Ectodermal cell (in vitro differentiated cells): ENCODE data around the gene TNFRSF25. TPM values are rescaled to one million over a fixed set of nuclear protein-coding genes. Genes with fewer than 3 reads are reported as not detected.

Experiments used
- H3K27ac ChIP-seq: 2 replicates; pipeline ENCODE4 v1.7.0; 2013; ENCODE audit warnings: mild to moderate bottlenecking, low read depth, low read length; ENCODE audit not compliant: insufficient read depth, poor library complexity, severe bottlenecking
- H3K27me3 ChIP-seq: 2 replicates; pipeline ENCODE4 v1.7.0; 2013; ENCODE audit warnings: mild to moderate bottlenecking, low read length; ENCODE audit not compliant: insufficient read depth, control insufficient read depth, poor library complexity, severe bottlenecking
- H3K36me3 ChIP-seq: one replicate; pipeline ENCODE4 v1.7.0; 2013; ENCODE audit warnings: low read length; ENCODE audit not compliant: control insufficient read depth, insufficient read depth
- H3K4me1 ChIP-seq: one replicate; pipeline ENCODE4 v1.7.0; 2013; ENCODE audit warnings: low read length; ENCODE audit not compliant: control insufficient read depth, insufficient read depth
- H3K4me3 ChIP-seq: 2 replicates; pipeline ENCODE4 v1.7.0; 2013; ENCODE audit warnings: low read depth, low read length, control low read depth; ENCODE audit not compliant: insufficient read depth
- H3K9me3 ChIP-seq: 2 replicates; pipeline ENCODE4 v1.7.0; 2013; ENCODE audit warnings: mild to moderate bottlenecking, low read length, moderate library complexity; ENCODE audit not compliant: control insufficient read depth
- WGBS, 2 experiments: methylation state at CpG; one replicate each; pipeline ENCODE4 v1.1.7; 2013; ENCODE audit warnings: missing lambda C conversion rate in 2 of 2; 5-methylcytosine and 5-hydroxymethylcytosine counted together
- polyA plus RNA-seq, 4 experiments: library from polyadenylated mRNA; stranded (reverse); fragments of 50-300 nt; gene quantifications; one replicate each; pipeline ENCODE4 v1.2.3, GENCODE V29; 2013

TNFRSF25 gene, protein sequence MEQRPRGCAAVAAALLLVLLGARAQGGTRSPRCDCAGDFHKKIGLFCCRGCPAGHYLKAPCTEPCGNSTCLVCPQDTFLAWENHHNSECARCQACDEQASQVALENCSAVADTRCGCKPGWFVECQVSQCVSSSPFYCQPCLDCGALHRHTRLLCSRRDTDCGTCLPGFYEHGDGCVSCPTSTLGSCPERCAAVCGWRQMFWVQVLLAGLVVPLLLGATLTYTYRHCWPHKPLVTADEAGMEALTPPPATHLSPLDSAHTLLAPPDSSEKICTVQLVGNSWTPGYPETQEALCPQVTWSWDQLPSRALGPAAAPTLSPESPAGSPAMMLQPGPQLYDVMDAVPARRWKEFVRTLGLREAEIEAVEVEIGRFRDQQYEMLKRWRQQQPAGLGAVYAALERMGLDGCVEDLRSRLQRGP
- 19.9 TPM for polyA plus RNA-seq (2013, experiment 1 of 4)
- polyA plus RNA-seq (2013, experiment 2 of 4): 18.6 TPM
- polyA plus RNA-seq (2013, experiment 3 of 4): 21.4 TPM
- polyA plus RNA-seq (2013, experiment 4 of 4): 28.5 TPM

DNA sequence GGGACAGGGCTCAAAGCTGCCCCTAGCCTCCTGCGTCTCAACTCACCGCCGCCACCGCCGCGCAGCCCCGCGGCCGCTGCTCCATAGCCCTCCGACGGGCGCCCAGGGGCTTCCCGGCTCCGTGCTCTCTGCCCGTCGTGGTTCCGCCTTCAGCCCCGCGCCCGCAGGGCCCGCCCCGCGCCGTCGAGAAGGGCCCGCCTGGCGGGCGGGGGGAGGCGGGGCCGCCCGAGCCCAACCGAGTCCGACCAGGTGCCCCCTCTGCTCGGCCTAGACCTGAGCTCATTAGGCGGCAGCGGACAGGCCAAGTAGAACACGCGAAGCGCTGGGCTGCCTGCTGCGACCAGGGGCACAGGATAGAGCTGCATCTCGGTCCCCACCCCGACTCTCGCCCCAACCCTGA lies at the start of gene TNFRSF25:
Gene TNFRSF25 (minus strand): TSS at position 151 of the 400 bp plus-strand sequence. CDS start 66 bp downstream, at position 85.
- 40 to 50% methylated on average over 43 of the region's 43 CpGs for WGBS, 2 experiments
- peaks cover 9% of the 10 kb centered on the region for H3K36me3 ChIP-seq
- H3K27me3 ChIP-seq: peaks cover 12% of the 10 kb centered on the region
- H3K27ac ChIP-seq: peak within 1 kb of the TSS; percentile 8
- no peaks in the 10 kb centered on the region for H3K9me3 ChIP-seq
- no peak within 1 kb of the TSS for H3K4me3 ChIP-seq
- no peaks in the 10 kb centered on the region for H3K4me1 ChIP-seq

DNA sequence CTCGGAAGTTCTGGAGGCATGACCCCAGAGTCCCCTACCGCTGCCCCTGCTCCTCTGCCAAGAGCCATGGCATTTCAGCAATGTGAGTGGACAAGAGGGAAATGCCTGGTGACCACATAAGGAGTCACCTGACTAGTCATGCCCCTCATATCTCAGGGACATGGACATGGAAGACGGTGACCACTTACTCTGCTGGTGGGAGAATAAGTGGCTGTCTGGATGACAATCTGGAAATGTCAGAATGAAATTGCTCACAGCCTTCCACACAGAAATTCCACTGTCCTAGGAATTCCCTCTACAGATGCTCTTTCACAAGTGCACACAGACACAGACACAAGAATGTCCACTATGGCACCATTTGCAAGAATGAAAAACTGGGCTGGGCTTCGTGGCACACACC lies 49.8 kb upstream of the TNFRSF25 start:
- Histone ChIP-seq H3K4me1 (peaks cover 35% of the 10 kb centered on the region), H3K27me3 (no peaks in the 10 kb centered on the region), H3K36me3 (no peaks in the 10 kb centered on the region), H3K27ac (no peak overlapping the region), H3K4me3 (no peak overlapping the region), H3K9me3 (no peaks in the 10 kb centered on the region)
- 90 to 95% methylated on average over 4 of the region's 4 CpGs for WGBS, 2 experiments

GRCh38 chr1:6513320-6513801 lies 47.4 kb upstream of the TNFRSF25 start:
- H3K36me3 ChIP-seq: no peaks in the 10 kb centered on the region
- no peaks in the 10 kb centered on the region for H3K27me3 ChIP-seq
- H3K4me1 ChIP-seq: peaks cover 16% of the 10 kb centered on the region
- H3K27ac ChIP-seq: no peak overlapping the region
- no peaks in the 10 kb centered on the region for H3K9me3 ChIP-seq
- no peak overlapping the region for H3K4me3 ChIP-seq
- 82 to 86% methylated on average over 9 of the region's 9 CpGs for WGBS, 2 experiments

GRCh38 chr1:6512908-6513280 lies 46.9 kb upstream of the TNFRSF25 start:
- peaks cover 16% of the 10 kb centered on the region for H3K4me1 ChIP-seq
- H3K36me3 ChIP-seq: no peaks in the 10 kb centered on the region
- H3K27ac ChIP-seq: no peak overlapping the region
- no peak overlapping the region for H3K4me3 ChIP-seq
- no peaks in the 10 kb centered on the region for H3K9me3 ChIP-seq
- no peaks in the 10 kb centered on the region for H3K27me3 ChIP-seq
- 88 to 91% methylated on average over 8 of the region's 8 CpGs for WGBS, 2 experiments

DNA sequence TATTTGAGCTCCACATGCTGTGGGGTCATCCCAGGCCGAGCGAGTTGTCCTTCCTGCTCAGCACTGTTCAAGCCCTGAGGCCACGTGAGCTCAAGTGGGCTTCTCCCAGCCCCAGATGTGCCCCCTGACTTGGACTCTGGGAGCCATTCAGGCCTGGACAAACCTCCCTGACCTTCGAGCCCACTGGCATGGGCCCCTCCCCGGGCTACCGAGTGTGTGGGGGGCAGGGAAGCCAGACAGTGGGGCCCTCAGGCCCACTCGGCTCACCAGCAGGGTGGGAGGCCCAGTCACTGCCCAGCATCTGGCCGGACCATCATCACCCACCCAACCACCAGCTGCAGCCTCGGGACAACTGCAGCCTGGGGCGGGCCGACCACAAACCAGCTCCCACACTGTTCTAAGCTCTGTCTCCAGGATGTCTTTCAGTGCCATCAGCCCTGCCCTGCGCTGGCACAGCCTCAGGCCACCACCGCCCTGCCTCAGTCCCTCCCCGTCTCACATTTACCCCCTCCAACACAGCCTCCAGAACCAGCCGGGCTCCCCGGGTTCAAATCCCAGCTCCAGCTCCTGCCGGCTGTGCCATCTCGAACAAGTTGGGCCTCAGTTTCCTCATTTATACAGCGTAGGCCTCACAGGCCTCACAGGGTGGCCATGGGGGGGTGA lies 46.4 kb upstream of the TNFRSF25 start:
- H3K9me3 ChIP-seq: no peaks in the 10 kb centered on the region
- no peak overlapping the region for H3K4me3 ChIP-seq
- 91 to 93% methylated on average over 19 of the region's 19 CpGs for WGBS, 2 experiments
- no peaks in the 10 kb centered on the region for H3K27me3 ChIP-seq
- no peaks in the 10 kb centered on the region for H3K36me3 ChIP-seq
- H3K27ac ChIP-seq: no peak overlapping the region
- peaks cover 16% of the 10 kb centered on the region for H3K4me1 ChIP-seq

GRCh38 chr1:6511561-6512244 lies 45.7 kb upstream of the TNFRSF25 start:
- no peak overlapping the region for H3K27ac ChIP-seq
- peaks cover 19% of the 10 kb centered on the region for H3K4me1 ChIP-seq
- H3K9me3 ChIP-seq: no peaks in the 10 kb centered on the region
- no peaks in the 10 kb centered on the region for H3K36me3 ChIP-seq
- no peak overlapping the region for H3K4me3 ChIP-seq
- WGBS, 2 experiments: 87 to 88% methylated on average over 16 of the region's 16 CpGs
- no peaks in the 10 kb centered on the region for H3K27me3 ChIP-seq

DNA sequence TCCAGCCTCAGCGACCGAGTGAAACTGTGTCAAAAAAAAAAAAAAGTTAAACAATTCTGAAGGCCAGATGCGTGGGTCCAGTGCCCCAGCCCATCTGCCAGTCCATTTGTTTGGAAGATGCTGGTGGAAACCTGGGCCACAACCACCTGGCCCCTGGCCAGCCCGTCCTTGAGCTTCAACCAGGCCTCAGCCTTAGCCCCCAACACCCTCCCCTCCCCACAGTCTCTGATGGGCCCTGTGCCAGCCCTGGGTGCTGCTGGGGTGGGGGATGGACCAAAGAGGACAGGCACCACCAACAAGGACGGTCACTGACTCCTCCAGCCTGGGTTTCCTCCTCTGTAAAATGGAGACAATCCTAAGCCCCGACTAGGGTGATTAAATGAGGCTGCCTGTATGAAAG lies 45.1 kb upstream of the TNFRSF25 start:
- Histone ChIP-seq H3K4me3 (no peak overlapping the region), H3K36me3 (no peaks in the 10 kb centered on the region), H3K27ac (no peak overlapping the region), H3K4me1 (peaks cover 22% of the 10 kb centered on the region), H3K27me3 (no peaks in the 10 kb centered on the region), H3K9me3 (no peaks in the 10 kb centered on the region)
- 90 to 93% methylated on average over 6 of the region's 6 CpGs for WGBS, 2 experiments

GRCh38 chr1:6510493-6510892 lies 44.5 kb upstream of the TNFRSF25 start:
- Histone ChIP-seq H3K27me3 (no peaks in the 10 kb centered on the region), H3K4me1 (peaks cover 22% of the 10 kb centered on the region), H3K36me3 (no peaks in the 10 kb centered on the region), H3K9me3 (no peaks in the 10 kb centered on the region), H3K27ac (no peak overlapping the region), H3K4me3 (no peak overlapping the region)
- WGBS, 2 experiments: 91 to 94% methylated on average over 6 of the region's 6 CpGs

- Histone ChIP-seq H3K36me3 (no peaks in the 10 kb centered on the region), H3K4me3 (no peak overlapping the region), H3K27me3 (no peaks in the 10 kb centered on the region), H3K27ac (no peak overlapping the region), H3K9me3 (no peaks in the 10 kb centered on the region), H3K4me1 (peaks cover 22% of the 10 kb centered on the region)
- 90 to 91% methylated on average over 10 of the region's 10 CpGs for WGBS, 2 experiments
Measured at GRCh38 chr1:6509919-6510291, 43.9 kb upstream of the TNFRSF25 start.
